Progenitor cell of endocrine pancreas (in vitro differentiated cells): ENCODE results near the gene SCAPER. TPM values are rescaled to one million over a fixed set of nuclear protein-coding genes. Genes with fewer than 3 reads are reported as not detected.

Experiments used
- DNase-seq: peaks from one replicate; pipeline ENCODE4 v3.0.0; 2021; ENCODE audit warnings: low spot score; ENCODE audit not compliant: unreplicated experiment
- H3K27ac Mint-ChIP-seq: 2 replicates; pipeline ENCODE4 v1.8.0; 2021; ENCODE audit warnings: mild to moderate bottlenecking, moderate library complexity, mixed read lengths
- H3K27me3 Mint-ChIP-seq: 2 replicates; pipeline ENCODE4 v1.8.0; 2021; ENCODE audit warnings: mixed read lengths
- H3K36me3 Mint-ChIP-seq: 2 replicates; pipeline ENCODE4 v1.8.0; 2022; ENCODE audit warnings: mixed read lengths; ENCODE audit not compliant: insufficient read depth
- H3K4me1 Mint-ChIP-seq: 2 replicates; pipeline ENCODE4 v1.8.0; 2021; ENCODE audit warnings: low read depth, mixed read lengths
- H3K4me3 Mint-ChIP-seq: 2 replicates; pipeline ENCODE4 v1.8.0; 2021; ENCODE audit warnings: low read depth, mild to moderate bottlenecking, moderate library complexity, mixed read lengths
- H3K9me3 Mint-ChIP-seq: 2 replicates; pipeline ENCODE4 v1.8.0; 2021; ENCODE audit warnings: low read depth, mixed read lengths
- total RNA-seq: library from RNA; stranded (reverse); gene quantifications from 2 replicates; pipeline ENCODE4 v1.2.1, GENCODE V29; 2021
- TF ChIP-seq, protein P1 (sequence below): fragments of 200-600 bp; sonication (generic); IDR thresholded peaks from one replicate; pipeline ENCODE4 v1.5.0; 2021; ENCODE audit warnings: antibody characterized with exemption, mild to moderate bottlenecking; ENCODE audit not compliant: unreplicated experiment

Gene SCAPER
- total RNA-seq, 1 donor from 2014 or later: 43.1 TPM

DNA sequence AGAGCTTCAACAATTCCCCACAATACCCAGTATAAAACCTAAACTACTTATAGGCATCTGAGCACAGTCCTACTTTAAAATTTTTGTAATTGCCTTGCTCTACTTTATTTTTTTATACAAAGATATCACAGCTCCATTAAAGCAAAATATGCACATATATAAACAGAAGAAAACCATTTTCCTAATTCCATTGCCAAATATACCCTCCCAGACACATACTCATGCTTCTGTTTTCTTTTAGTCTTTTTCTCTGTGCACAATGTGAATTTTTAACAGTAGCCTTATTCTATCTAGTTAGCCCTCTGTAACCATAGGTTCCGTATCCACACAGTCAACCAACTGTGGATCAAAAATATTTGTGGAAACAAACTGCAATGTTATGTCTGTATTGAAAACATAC lies 260.5 kb downstream of the SCAPER start:
- no peak for DNase-seq
- Mint-ChIP-seq H3K4me3 (no peak overlapping the region), H3K9me3 (peaks cover 6% of the 10 kb centered on the region), H3K27me3 (no peaks in the 10 kb centered on the region), H3K36me3 (peaks cover 16% of the 10 kb centered on the region), H3K27ac (no peak overlapping the region), H3K4me1 (no peaks in the 10 kb centered on the region)
- TF ChIP-seq, protein P1, sequence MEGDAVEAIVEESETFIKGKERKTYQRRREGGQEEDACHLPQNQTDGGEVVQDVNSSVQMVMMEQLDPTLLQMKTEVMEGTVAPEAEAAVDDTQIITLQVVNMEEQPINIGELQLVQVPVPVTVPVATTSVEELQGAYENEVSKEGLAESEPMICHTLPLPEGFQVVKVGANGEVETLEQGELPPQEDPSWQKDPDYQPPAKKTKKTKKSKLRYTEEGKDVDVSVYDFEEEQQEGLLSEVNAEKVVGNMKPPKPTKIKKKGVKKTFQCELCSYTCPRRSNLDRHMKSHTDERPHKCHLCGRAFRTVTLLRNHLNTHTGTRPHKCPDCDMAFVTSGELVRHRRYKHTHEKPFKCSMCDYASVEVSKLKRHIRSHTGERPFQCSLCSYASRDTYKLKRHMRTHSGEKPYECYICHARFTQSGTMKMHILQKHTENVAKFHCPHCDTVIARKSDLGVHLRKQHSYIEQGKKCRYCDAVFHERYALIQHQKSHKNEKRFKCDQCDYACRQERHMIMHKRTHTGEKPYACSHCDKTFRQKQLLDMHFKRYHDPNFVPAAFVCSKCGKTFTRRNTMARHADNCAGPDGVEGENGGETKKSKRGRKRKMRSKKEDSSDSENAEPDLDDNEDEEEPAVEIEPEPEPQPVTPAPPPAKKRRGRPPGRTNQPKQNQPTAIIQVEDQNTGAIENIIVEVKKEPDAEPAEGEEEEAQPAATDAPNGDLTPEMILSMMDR: no peak

GRCh38 chr15:76642671-76643070 lies 262.5 kb downstream of the SCAPER start:
- DNase-seq: no peak
- no peak overlapping the region for H3K27ac Mint-ChIP-seq
- no peak overlapping the region for H3K4me3 Mint-ChIP-seq
- H3K27me3 Mint-ChIP-seq: no peaks in the 10 kb centered on the region
- H3K4me1 Mint-ChIP-seq: no peaks in the 10 kb centered on the region
- TF ChIP-seq, protein P1: peak; percentile 24
- H3K36me3 Mint-ChIP-seq: peaks cover 18% of the 10 kb centered on the region
- H3K9me3 Mint-ChIP-seq: peaks cover 8% of the 10 kb centered on the region

GRCh38 chr15:76637166-76637565 lies 268.0 kb downstream of the SCAPER start:
- DNase-seq: no peak
- peaks cover 24% of the 10 kb centered on the region for H3K9me3 Mint-ChIP-seq
- H3K27ac Mint-ChIP-seq: no peak overlapping the region
- H3K4me1 Mint-ChIP-seq: no peaks in the 10 kb centered on the region
- H3K36me3 Mint-ChIP-seq: peaks cover 35% of the 10 kb centered on the region
- H3K27me3 Mint-ChIP-seq: no peaks in the 10 kb centered on the region
- H3K4me3 Mint-ChIP-seq: no peak overlapping the region
- TF ChIP-seq, protein P1: no peak

GRCh38 chr15:76636059-76636458 lies 269.1 kb downstream of the SCAPER start:
- peaks cover 24% of the 10 kb centered on the region for H3K9me3 Mint-ChIP-seq
- H3K27me3 Mint-ChIP-seq: no peaks in the 10 kb centered on the region
- H3K36me3 Mint-ChIP-seq: peaks cover 28% of the 10 kb centered on the region
- no peak overlapping the region for H3K4me3 Mint-ChIP-seq
- no peak overlapping the region for H3K27ac Mint-ChIP-seq
- no peak for DNase-seq
- TF ChIP-seq, protein P1: no peak
- no peaks in the 10 kb centered on the region for H3K4me1 Mint-ChIP-seq

DNA sequence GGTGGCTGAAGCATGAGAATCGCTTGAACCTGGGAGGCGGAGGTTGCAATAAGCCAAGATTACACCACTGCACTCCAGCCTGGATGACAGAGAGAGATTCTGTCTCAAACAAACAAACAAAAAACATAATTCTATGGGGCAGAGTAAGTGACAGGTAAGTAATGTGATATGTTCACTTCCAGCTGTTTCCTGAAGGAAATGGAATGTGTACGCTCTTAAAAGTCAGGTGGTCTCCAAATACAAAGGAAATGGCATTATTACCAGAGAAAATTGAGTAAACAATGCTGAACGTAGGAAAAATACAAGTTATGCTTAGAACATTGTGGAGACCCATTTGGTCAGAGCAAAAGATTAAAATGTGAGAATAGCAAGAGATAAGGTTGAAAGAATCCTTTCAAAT lies 278.5 kb downstream of the SCAPER start:
- Mint-ChIP-seq H3K9me3 (peaks cover 8% of the 10 kb centered on the region), H3K27ac (no peak overlapping the region), H3K4me3 (no peak overlapping the region), H3K27me3 (no peaks in the 10 kb centered on the region), H3K4me1 (no peaks in the 10 kb centered on the region), H3K36me3 (peaks cover 4% of the 10 kb centered on the region)
- DNase-seq: no peak
- TF ChIP-seq, protein P1: no peak
